Activated B cell treated with CpG ODN at 0.5 μM for 24 hours (primary cell): ENCODE results near the gene RNF40. TPM values are rescaled to one million over a fixed set of nuclear protein-coding genes. Genes with fewer than 3 reads are reported as not detected.
A peak's percentile ranks its signal among the peaks of the same experiment; 100 is the strongest.

ENCODE experiments used
- ATAC-seq: fragments of 200-7000 bp; cut with Tn5 transposase; one replicate; pipeline ENCODE4 v1.10.0; 2021; ENCODE audit warnings: low read depth, mild to moderate bottlenecking, moderate library complexity
- CTCF ChIA-PET: fragments of 350-600 bp; sonication (Branson Sonifier 250); formaldehyde crosslinking; loops from one replicate; lab custom pipeline; 2021; ENCODE audit warnings: antibody characterized with exemption; lab: Charles Lee
- POLR2A ChIA-PET: fragments of 350-600 bp; sonication (Branson Sonifier 250); formaldehyde crosslinking; loops from one replicate; lab custom pipeline; 2021; ENCODE audit warnings: antibody characterized with exemption; lab: Charles Lee
- DNase-seq: peaks from one replicate; pipeline ENCODE4 v3.0.0; 2022
- H3K27ac Mint-ChIP-seq: one replicate; pipeline ENCODE4 v1.8.0; 2020; ENCODE audit warnings: mixed read lengths
- H3K27me3 Mint-ChIP-seq: one replicate; pipeline ENCODE4 v1.8.0; 2021; ENCODE audit warnings: mixed read lengths
- H3K36me3 Mint-ChIP-seq: one replicate; pipeline ENCODE4 v1.8.0; 2021; ENCODE audit warnings: low read depth, mixed read lengths
- H3K4me1 Mint-ChIP-seq: one replicate; pipeline ENCODE4 v1.8.0; 2021; ENCODE audit warnings: mixed read lengths
- H3K4me3 Mint-ChIP-seq: one replicate; pipeline ENCODE4 v1.8.0; 2020; ENCODE audit warnings: mild to moderate bottlenecking, mixed read lengths
- H3K9me3 Mint-ChIP-seq: one replicate; pipeline ENCODE4 v1.8.0; 2020; ENCODE audit warnings: mixed read lengths
- CTCF ChIP-seq: fragments of 200-600 bp; IDR thresholded peaks from one replicate; pipeline ENCODE4 v1.8.0; 2022; ENCODE audit warnings: antibody characterized with exemption, mild to moderate bottlenecking
- intact Hi-C: fragments of 100-400 bp; cut with micrococcal nuclease; formaldehyde crosslinking; loops from one replicate; pipeline ENCODE4 v1.15.1; 2024
- total RNA-seq: library from RNA; stranded (reverse); gene quantifications from 2 replicates; pipeline ENCODE4 v1.2.3, GENCODE V29; 2022

Gene RNF40
- total RNA-seq, 1 donor from 2014 or later, result 117 TPM

- Mint-ChIP-seq H3K27me3 (no peaks in the 10 kb centered on the region), H3K27ac (no peak overlapping the region), H3K4me3 (no peak overlapping the region), H3K4me1 (no peaks in the 10 kb centered on the region), H3K9me3 (no peaks in the 10 kb centered on the region), H3K36me3 (peaks cover 82% of the 10 kb centered on the region)
- DNase-seq, result no peak
- ChIA-PET CTCF (no interaction called here), POLR2A (no interaction called here)
- ATAC-seq, result no peak
- no peak for TF ChIP-seq CTCF
- intact Hi-C loops, result no loop called here
Measured at GRCh38 chr16:30736995-30737793, 24.9 kb upstream of the RNF40 start.

DNA sequence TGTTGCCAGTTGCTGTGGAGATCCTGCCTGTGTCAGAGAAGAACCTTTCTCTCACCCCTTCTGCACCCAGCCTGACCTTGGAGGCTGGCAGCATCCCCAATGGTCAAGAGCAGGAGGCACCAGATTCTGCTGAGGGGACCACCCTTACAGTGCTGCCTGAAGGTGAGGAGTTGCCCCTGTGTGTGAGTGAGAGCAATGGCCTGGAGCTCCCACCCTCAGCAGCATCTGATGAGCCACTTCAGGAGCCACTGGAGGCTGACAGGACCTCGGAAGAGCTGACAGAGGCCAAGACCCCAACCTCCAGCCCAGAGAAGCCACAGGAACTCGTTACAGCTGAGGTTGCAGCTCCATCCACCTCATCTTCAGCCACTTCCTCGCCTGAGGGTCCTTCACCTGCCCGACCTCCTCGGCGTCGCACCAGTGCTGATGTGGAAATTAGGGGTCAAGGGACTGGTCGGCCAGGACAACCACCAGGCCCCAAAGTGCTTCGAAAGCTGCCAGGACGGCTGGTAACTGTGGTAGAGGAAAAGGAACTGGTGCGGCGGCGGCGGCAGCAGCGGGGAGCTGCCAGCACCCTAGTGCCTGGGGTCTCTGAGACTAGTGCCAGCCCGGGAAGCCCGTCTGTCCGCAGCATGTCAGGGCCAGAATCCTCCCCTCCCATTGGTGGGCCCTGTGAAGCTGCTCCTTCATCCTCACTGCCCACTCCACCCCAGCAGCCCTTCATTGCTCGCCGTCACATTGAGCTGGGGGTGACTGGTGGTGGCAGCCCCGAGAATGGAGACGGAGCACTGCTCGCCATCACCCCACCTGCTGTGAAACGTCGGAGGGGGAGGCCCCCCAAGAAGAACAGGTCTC is 24.1 kb upstream of the RNF40 start:
- H3K9me3 Mint-ChIP-seq, result no peaks in the 10 kb centered on the region

DNA sequence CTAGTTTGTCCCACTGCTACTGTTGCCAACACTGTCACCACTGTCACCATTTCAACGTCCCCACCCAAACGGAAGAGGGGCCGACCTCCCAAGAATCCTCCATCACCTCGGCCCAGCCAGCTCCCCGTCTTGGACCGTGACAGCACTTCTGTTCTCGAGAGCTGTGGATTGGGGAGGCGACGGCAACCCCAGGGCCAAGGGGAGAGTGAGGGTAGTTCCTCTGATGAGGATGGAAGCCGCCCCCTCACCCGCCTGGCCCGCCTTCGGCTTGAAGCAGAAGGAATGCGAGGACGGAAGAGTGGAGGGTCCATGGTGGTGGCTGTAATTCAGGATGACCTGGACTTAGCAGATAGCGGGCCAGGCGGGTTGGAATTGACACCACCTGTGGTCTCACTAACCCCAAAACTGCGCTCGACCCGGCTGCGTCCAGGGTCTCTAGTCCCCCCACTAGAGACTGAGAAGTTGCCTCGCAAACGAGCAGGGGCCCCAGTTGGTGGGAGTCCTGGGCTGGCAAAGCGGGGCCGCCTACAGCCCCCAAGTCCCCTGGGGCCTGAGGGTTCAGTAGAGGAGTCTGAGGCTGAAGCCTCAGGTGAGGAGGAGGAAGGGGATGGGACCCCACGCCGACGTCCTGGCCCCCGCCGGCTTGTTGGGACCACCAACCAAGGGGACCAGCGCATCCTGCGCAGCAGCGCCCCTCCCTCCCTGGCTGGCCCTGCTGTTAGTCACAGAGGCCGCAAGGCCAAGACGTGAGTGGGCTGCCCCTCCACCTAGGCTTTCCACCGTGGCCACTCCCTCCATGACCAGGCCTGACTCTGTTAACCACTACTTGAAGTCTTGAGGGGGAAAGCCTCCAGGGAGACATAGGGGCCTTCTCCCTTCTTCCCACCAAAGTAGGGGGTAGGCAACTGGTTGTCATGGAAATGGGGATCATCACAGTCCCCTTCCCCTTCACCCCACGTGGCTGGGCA is 22.9 kb upstream of the RNF40 start:
- peaks cover 75% of the 10 kb centered on the region for H3K36me3 Mint-ChIP-seq
- intact Hi-C loops, result no loop called here
- DNase-seq (no peak), ATAC-seq (no peak)
- ChIA-PET POLR2A (no interaction called here), CTCF (no interaction called here)
- no peak overlapping the region for H3K27ac Mint-ChIP-seq
- H3K4me3 Mint-ChIP-seq, result no peak overlapping the region
- H3K4me1 Mint-ChIP-seq, result no peaks in the 10 kb centered on the region
- H3K9me3 Mint-ChIP-seq, result no peaks in the 10 kb centered on the region
- no peaks in the 10 kb centered on the region for H3K27me3 Mint-ChIP-seq
- TF ChIP-seq CTCF, result no peak

More for the DNA sequence above, 24.1 kb upstream of the RNF40 start:
- DNase-seq, result no peak
- POLR2A ChIA-PET, result interaction anchor here (0.6 kb wide), 1 partner anchor 158 kb away, joined by 8 read pairs; no protein-coding TSS in a partner anchor
- TF ChIP-seq CTCF, result no peak
- no peak overlapping the region for H3K4me3 Mint-ChIP-seq
- no peaks in the 10 kb centered on the region for H3K27me3 Mint-ChIP-seq
- intact Hi-C loops, result no loop called here
- no peak for ATAC-seq
- H3K27ac Mint-ChIP-seq, result no peak overlapping the region
- peaks cover 77% of the 10 kb centered on the region for H3K36me3 Mint-ChIP-seq
- H3K4me1 Mint-ChIP-seq, result no peaks in the 10 kb centered on the region
- CTCF ChIA-PET, result no interaction called here

- ChIA-PET CTCF (no interaction called here), POLR2A (interaction anchor here (0.6 kb wide), 1 partner anchor 157 kb away, joined by 3 read pairs; no protein-coding TSS in a partner anchor)
- H3K27me3 Mint-ChIP-seq, result no peaks in the 10 kb centered on the region
- H3K36me3 Mint-ChIP-seq, result peaks cover 75% of the 10 kb centered on the region
- no peaks in the 10 kb centered on the region for H3K9me3 Mint-ChIP-seq
- no peak for ATAC-seq
- TF ChIP-seq CTCF, result no peak
- no peak for DNase-seq
- intact Hi-C loops, result no loop called here
- H3K27ac Mint-ChIP-seq, result peak overlapping the region; percentile 15
- H3K4me1 Mint-ChIP-seq, result no peaks in the 10 kb centered on the region
- H3K4me3 Mint-ChIP-seq, result no peak overlapping the region
Measured at GRCh38 chr16:30740364-30741251, 21.5 kb upstream of the RNF40 start.
